B cell (primary cell): ENCODE results near the gene SEMA6D. TPM values are rescaled to one million over a fixed set of nuclear protein-coding genes. Genes with fewer than 3 reads are reported as not detected.
A peak's percentile ranks its signal among the peaks of the same experiment; 100 is the strongest.

ENCODE experiments used
- ATAC-seq: fragments of 200-7000 bp; cut with Tn5 transposase; one replicate; pipeline ENCODE4 v1.10.0; 2021; ENCODE audit warnings: low read depth, mild to moderate bottlenecking, moderate number of reproducible peaks, moderate library complexity
- CTCF ChIA-PET: fragments of 350-600 bp; sonication (Branson Sonifier 250); formaldehyde crosslinking; loops from one replicate; lab custom pipeline; 2021; ENCODE audit warnings: antibody characterized with exemption, inconsistent platforms; lab: Charles Lee
- POLR2A ChIA-PET: fragments of 350-600 bp; sonication (Branson Sonifier 250); formaldehyde crosslinking; loops from one replicate; lab custom pipeline; 2021; ENCODE audit warnings: antibody characterized with exemption; lab: Charles Lee
- DNase-seq: peaks from one replicate; pipeline ENCODE4 v3.0.0; 2013
- H2AFZ ChIP-seq: 2 replicates; pipeline ENCODE4 v1.6.1; 2012; ENCODE audit warnings: mild to moderate bottlenecking, low read depth, low read length; ENCODE audit not compliant: insufficient read depth, poor library complexity, severe bottlenecking
- H3K27ac ChIP-seq, 2 donors: 1 replicate in 1 of 2; 2 replicates in 1 of 2; pipeline ENCODE4 v1.5.1; 2012 to 2013; ENCODE audit warnings: low read length in 2 of 2, mild to moderate bottlenecking in 2 of 2, moderate library complexity in 1 of 2
- H3K27me3 ChIP-seq, 4 experiments: fragments of 200-600 bp in 1 of 4; sonication (generic) in 1 of 4; replicated peaks in 1 of 4; 1 replicate in 2 of 4; 2 replicates in 2 of 4; pipeline versions ENCODE4 v1.6.1 to v1.7.0; 2013 to 2016; ENCODE audit warnings: low read length in 3 of 4, mild to moderate bottlenecking in 2 of 4, mixed read lengths in 1 of 4, moderate library complexity in 1 of 4; ENCODE audit not compliant: insufficient read depth in 4 of 4, control insufficient read depth in 3 of 4; ENCODE audit errors: control extremely low read depth in 1 of 4
- H3K36me3 ChIP-seq, 2 experiments: replicated peaks in 1 of 2; 1 replicate in 1 of 2; 2 replicates in 1 of 2; pipeline versions ENCODE4 v1.6.1 to v1.7.1; 2013; ENCODE audit warnings: low read length in 1 of 2; ENCODE audit not compliant: insufficient read depth in 2 of 2, control insufficient read depth in 1 of 2; ENCODE audit errors: control extremely low read depth in 1 of 2, extremely low read depth in 1 of 2
- H3K4me1 ChIP-seq, 2 donors: fragments of 200-600 bp in 1 of 2; sonication (generic) in 1 of 2; 1 replicate in 1 of 2; 2 replicates in 1 of 2; pipeline versions ENCODE4 v1.5.1 to v1.6.1; 2013 to 2017; ENCODE audit warnings: low read length in 2 of 2; ENCODE audit not compliant: control insufficient read depth in 2 of 2, insufficient read depth in 2 of 2
- H3K4me2 ChIP-seq: replicated peaks from 2 replicates; pipeline ENCODE3; 2012; ENCODE audit warnings: mild to moderate bottlenecking, low read depth, low read length; ENCODE audit not compliant: poor library complexity, severe bottlenecking
- H3K4me3 ChIP-seq, 5 experiments: fragments of 200-600 bp in 1 of 5; sonication (generic) in 1 of 5; 1 replicate in 3 of 5; 2 replicates in 2 of 5; pipeline versions ENCODE4 v1.5.1 to v1.7.0; 2011 to 2016; ENCODE audit warnings: low read length in 4 of 5, mild to moderate bottlenecking in 4 of 5, low read depth in 2 of 5, control low read depth in 1 of 5, moderate library complexity in 1 of 5; ENCODE audit not compliant: insufficient read depth in 1 of 5; ENCODE audit errors: control extremely low read depth in 1 of 5, extremely low read depth in 1 of 5
- H3K79me2 ChIP-seq: fragments of 200-600 bp; sonication (generic); one replicate; pipeline ENCODE4 v1.6.0; 2016; ENCODE audit warnings: low read length; ENCODE audit not compliant: control insufficient read depth, insufficient read depth
- H3K9ac ChIP-seq: fragments of 200-600 bp; sonication (generic); 2 replicates; pipeline ENCODE4 v1.6.1; 2017; ENCODE audit warnings: mild to moderate bottlenecking, low read length, moderate library complexity
- H3K9me3 ChIP-seq, 3 donors: one replicate each; pipeline versions ENCODE4 v1.6.1 to v1.7.1; 2013; ENCODE audit warnings: low read length in 2 of 3; ENCODE audit not compliant: control insufficient read depth in 2 of 3, insufficient read depth in 1 of 3; ENCODE audit errors: control extremely low read depth in 1 of 3
- H4K20me1 ChIP-seq: 2 replicates; pipeline ENCODE4 v1.6.0; 2012; ENCODE audit warnings: mild to moderate bottlenecking, low read length; ENCODE audit not compliant: insufficient read depth, control insufficient read depth, poor library complexity, severe bottlenecking
- H3K27ac Mint-ChIP-seq: one replicate; pipeline ENCODE4 v1.8.0; 2021; ENCODE audit warnings: mixed read lengths
- H3K27me3 Mint-ChIP-seq: one replicate; pipeline ENCODE4 v1.8.0; 2021; ENCODE audit warnings: mixed read lengths
- H3K4me1 Mint-ChIP-seq: one replicate; pipeline ENCODE4 v1.8.0; 2021; ENCODE audit warnings: mixed read lengths
- H3K4me3 Mint-ChIP-seq: one replicate; pipeline ENCODE4 v1.8.0; 2021; ENCODE audit warnings: mixed read lengths
- H3K9me3 Mint-ChIP-seq: one replicate; pipeline ENCODE4 v1.8.0; 2022; ENCODE audit warnings: mixed read lengths; ENCODE audit not compliant: insufficient read depth
- CTCF ChIP-seq: fragments of 200-600 bp; IDR thresholded peaks from one replicate; pipeline ENCODE4 v1.8.0; 2022; ENCODE audit warnings: antibody characterized with exemption, mild to moderate bottlenecking
- EZH2 ChIP-seq: IDR thresholded peaks from 2 replicates; pipeline ENCODE4 v1.6.1; 2012; ENCODE audit warnings: borderline replicate concordance, low read depth, mild to moderate bottlenecking, moderate library complexity, low read length; ENCODE audit not compliant: insufficient read depth, poor library complexity, severe bottlenecking
- WGBS: methylation state at CpG from one replicate; pipeline ENCODE4 v1.1.5; 2013; ENCODE audit warnings: missing lambda C conversion rate; ENCODE audit not compliant: insufficient coverage; 5-methylcytosine and 5-hydroxymethylcytosine counted together
- intact Hi-C: fragments of 100-400 bp; cut with micrococcal nuclease; formaldehyde crosslinking; loops from one replicate; pipeline ENCODE4 v1.10.0; 2022
- polyA plus RNA-seq: library from polyadenylated mRNA; depleted of rRNA; stranded (reverse); fragments of >200 nt; gene quantifications from 2 replicates; pipeline ENCODE4 v1.2.3, GENCODE V29; 2012
- total RNA-seq, 2 donors: library from RNA; stranded (reverse); fragments of 120-200 nt in 1 of 2; gene quantifications; 1 replicate in 1 of 2; 2 replicates in 1 of 2; pipeline versions ENCODE4 v1.2.3 to v1.2.4, GENCODE V29; 2013 to 2022

The SEMA6D gene
- total and polyA plus RNA-seq, 2 donors (not counting 1 experiment from before 2014, with no cell fraction given) = not detected

DNA sequence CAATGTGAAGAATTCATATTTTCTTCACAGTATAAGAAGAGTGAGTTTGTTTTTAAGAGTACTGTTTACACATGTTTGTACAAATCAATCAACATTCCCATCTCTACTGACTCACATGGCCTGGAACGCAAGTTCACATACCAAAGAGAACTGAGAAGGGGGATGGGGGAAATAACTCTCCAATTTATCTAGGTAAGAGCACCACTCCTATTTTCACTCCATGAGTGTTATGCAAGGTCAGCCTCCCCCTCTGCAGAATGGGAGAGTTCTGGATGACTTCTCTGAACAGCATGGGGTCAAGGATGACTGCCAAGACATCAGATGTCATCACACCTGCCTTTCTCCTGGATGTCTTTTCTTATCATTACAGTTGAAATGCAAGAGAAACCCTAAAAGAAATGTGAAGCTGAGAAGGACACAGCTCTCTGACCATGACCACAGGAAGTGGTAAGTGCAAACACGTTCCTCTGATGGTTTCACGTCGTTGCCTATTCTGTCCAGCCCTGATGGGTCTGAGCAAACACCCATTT is 95.2 kb downstream of the SEMA6D start:
- POLR2A ChIA-PET = no interaction called here
- no peaks in the 10 kb centered on the region for H3K27me3 ChIP-seq
- peaks cover 27% of the 10 kb centered on the region for H3K4me1 Mint-ChIP-seq
- H3K4me1 ChIP-seq = peaks cover 19 to 24% of the 10 kb centered on the region in 2 donors
- H3K4me3 ChIP-seq = no peak overlapping the region
- H3K36me3 ChIP-seq = no peaks in the 10 kb centered on the region
- H4K20me1 ChIP-seq = no peaks in the 10 kb centered on the region
- H3K4me3 Mint-ChIP-seq = no peak overlapping the region
- intact Hi-C loops = no loop called here
- CTCF ChIA-PET = no interaction called here
- no peaks in the 10 kb centered on the region for H3K9me3 ChIP-seq
- no peak for DNase-seq
- no peak overlapping the region for H3K27ac ChIP-seq
- H3K27me3 Mint-ChIP-seq = no peaks in the 10 kb centered on the region
- TF ChIP-seq EZH2 = no peak
- no peak for TF ChIP-seq CTCF
- ATAC-seq = no peak
- no peak overlapping the region for H3K27ac Mint-ChIP-seq
- H3K79me2 ChIP-seq = no peaks in the 10 kb centered on the region
- H2AFZ ChIP-seq = no peak overlapping the region
- no peaks in the 10 kb centered on the region for H3K9me3 Mint-ChIP-seq
- no peak overlapping the region for H3K4me2 ChIP-seq
- H3K9ac ChIP-seq = no peak overlapping the region
- whole genome bisulfite sequencing = 18% methylated on average over 3 of the region's 4 CpGs

DNA sequence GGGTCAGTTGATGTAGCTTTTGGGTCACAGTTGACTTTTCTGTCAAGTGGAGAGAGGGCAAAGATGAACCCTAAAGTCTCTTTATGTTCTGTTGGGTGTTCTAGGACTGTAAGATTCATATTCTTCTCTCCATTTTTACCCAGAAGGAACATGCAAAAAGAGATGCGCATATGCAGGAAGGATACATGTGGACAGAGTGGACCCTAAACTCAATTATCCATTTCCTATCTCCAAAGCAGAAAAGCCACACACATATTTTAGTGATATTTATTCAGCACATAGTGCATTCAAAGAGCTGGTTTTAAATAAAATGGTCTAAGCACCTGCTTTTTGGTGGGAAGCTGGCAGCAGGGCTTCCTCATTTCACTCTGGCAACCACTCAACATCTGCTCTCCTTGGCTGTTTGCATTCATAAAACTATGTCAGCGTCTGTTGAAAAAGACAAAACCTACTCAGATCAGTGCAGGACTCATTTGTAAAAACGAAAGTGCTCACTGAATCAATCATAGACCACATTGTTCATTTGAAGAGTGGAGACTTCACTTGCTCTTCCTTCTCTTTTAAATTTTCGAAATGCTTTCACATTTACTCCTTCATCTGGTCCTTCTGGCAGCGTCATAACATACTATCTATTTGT is 96.6 kb downstream of the SEMA6D start:
- Histone ChIP-seq H3K36me3 (no peaks in the 10 kb centered on the region), H2AFZ (no peak overlapping the region), H4K20me1 (no peaks in the 10 kb centered on the region), H3K4me1 (peaks cover 19 to 24% of the 10 kb centered on the region in 2 donors), H3K27me3 (no peaks in the 10 kb centered on the region), H3K79me2 (no peaks in the 10 kb centered on the region), H3K27ac (no peak overlapping the region), H3K9ac (no peak overlapping the region), H3K9me3 (no peaks in the 10 kb centered on the region), H3K4me3 (no peak overlapping the region), H3K4me2 (peak overlapping the region; percentile 1)
- intact Hi-C loops = no loop called here
- peak overlapping the region; percentile 42 for H3K4me3 Mint-ChIP-seq
- peak; percentile 6 for DNase-seq
- H3K27ac Mint-ChIP-seq = no peak overlapping the region
- 0% methylated on average over 2 of the region's 5 CpGs for WGBS
- H3K9me3 Mint-ChIP-seq = no peaks in the 10 kb centered on the region
- no peak for ATAC-seq
- no peak for TF ChIP-seq CTCF
- no peak for TF ChIP-seq EZH2
- ChIA-PET CTCF (no interaction called here), POLR2A (no interaction called here)
- peaks cover 27% of the 10 kb centered on the region for H3K4me1 Mint-ChIP-seq
- no peaks in the 10 kb centered on the region for H3K27me3 Mint-ChIP-seq
